ENCODE measurements around the gene MTUS2. TPM values are rescaled to one million over a fixed set of nuclear protein-coding genes. Genes with fewer than 3 reads are reported as not detected.

The MTUS2 gene
- total RNA-seq, 1 donor from 2014 or later = 0.90 TPM

- Mint-ChIP-seq H3K27me3 (ENCODE audit: unreplicated experiment) (peaks cover 9% of the 10 kb centered on the region), H3K9me3 (ENCODE audit: unreplicated experiment) (no peaks in the 10 kb centered on the region), H3K4me3 (ENCODE audit: unreplicated experiment) (no peak overlapping the region), H3K27ac (ENCODE audit: unreplicated experiment) (no peak overlapping the region), H3K36me3 (ENCODE audit: low read depth, unreplicated experiment) (peaks cover 8% of the 10 kb centered on the region), H3K4me1 (ENCODE audit: unreplicated experiment) (no peaks in the 10 kb centered on the region)
- TF ChIP-seq CTCF (IDR thresholded peaks at IDR 0.05; ENCODE audit: unreplicated experiment) = no peak
- DNase-seq (ENCODE audit: low spot score) = no peak
Measured at GRCh38 chr13:29028868-29029267, 208.7 kb downstream of the MTUS2 start.

DNA sequence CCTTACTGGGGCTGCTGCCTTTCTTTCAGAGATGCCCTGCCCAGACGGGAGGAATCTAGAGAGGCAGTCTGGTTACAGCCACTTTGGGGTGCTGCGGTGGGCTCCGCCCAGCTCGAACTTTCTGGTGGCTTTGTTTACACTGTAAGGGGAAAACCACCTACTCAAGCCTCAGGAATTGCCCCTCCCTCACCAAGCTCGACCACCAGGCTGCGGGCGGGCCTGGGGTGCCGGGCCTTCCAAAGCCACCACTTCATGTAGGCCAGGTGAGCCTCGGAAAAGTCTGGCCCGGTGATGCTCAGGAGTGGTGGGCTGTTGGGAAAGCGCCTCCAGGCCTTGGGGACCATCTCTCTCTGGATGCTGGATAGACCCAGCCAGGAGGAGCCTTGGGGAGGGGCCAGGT lies 218.6 kb downstream of the MTUS2 start:
- Mint-ChIP-seq H3K27me3 (ENCODE audit: unreplicated experiment) (peaks cover 2% of the 10 kb centered on the region), H3K36me3 (ENCODE audit: low read depth, unreplicated experiment) (no peaks in the 10 kb centered on the region), H3K4me3 (ENCODE audit: unreplicated experiment) (no peak overlapping the region), H3K27ac (ENCODE audit: unreplicated experiment) (no peak overlapping the region), H3K9me3 (ENCODE audit: unreplicated experiment) (no peaks in the 10 kb centered on the region), H3K4me1 (ENCODE audit: unreplicated experiment) (no peaks in the 10 kb centered on the region)
- DNase-seq (ENCODE audit: low spot score) = no peak
- TF ChIP-seq CTCF (IDR thresholded peaks at IDR 0.05; ENCODE audit: unreplicated experiment) = no peak

GRCh38 chr13:29039212-29039611 lies 219.1 kb downstream of the MTUS2 start:
- Mint-ChIP-seq H3K27me3 (ENCODE audit: unreplicated experiment) (peaks cover 2% of the 10 kb centered on the region), H3K36me3 (ENCODE audit: low read depth, unreplicated experiment) (no peaks in the 10 kb centered on the region), H3K27ac (ENCODE audit: unreplicated experiment) (no peak overlapping the region), H3K4me1 (ENCODE audit: unreplicated experiment) (no peaks in the 10 kb centered on the region), H3K9me3 (ENCODE audit: unreplicated experiment) (no peaks in the 10 kb centered on the region), H3K4me3 (ENCODE audit: unreplicated experiment) (no peak overlapping the region)
- no peak for DNase-seq (ENCODE audit: low spot score)
- no peak for TF ChIP-seq CTCF (IDR thresholded peaks at IDR 0.05; ENCODE audit: unreplicated experiment)

GRCh38 chr13:29046588-29046987 lies 226.4 kb downstream of the MTUS2 start:
- Mint-ChIP-seq H3K4me1 (ENCODE audit: unreplicated experiment) (peaks cover 6% of the 10 kb centered on the region), H3K36me3 (ENCODE audit: low read depth, unreplicated experiment) (no peaks in the 10 kb centered on the region), H3K27ac (ENCODE audit: unreplicated experiment) (no peak overlapping the region), H3K9me3 (ENCODE audit: unreplicated experiment) (no peaks in the 10 kb centered on the region), H3K27me3 (ENCODE audit: unreplicated experiment) (peaks cover 3% of the 10 kb centered on the region), H3K4me3 (ENCODE audit: unreplicated experiment) (no peak overlapping the region)
- no peak for TF ChIP-seq CTCF (IDR thresholded peaks at IDR 0.05; ENCODE audit: unreplicated experiment)
- no peak for DNase-seq (ENCODE audit: low spot score)

GRCh38 chr13:29049524-29049923 lies 229.4 kb downstream of the MTUS2 start:
- H3K9me3 Mint-ChIP-seq (ENCODE audit: unreplicated experiment) = no peaks in the 10 kb centered on the region
- no peak for TF ChIP-seq CTCF (IDR thresholded peaks at IDR 0.05; ENCODE audit: unreplicated experiment)
- no peak overlapping the region for H3K4me3 Mint-ChIP-seq (ENCODE audit: unreplicated experiment)
- no peak overlapping the region for H3K27ac Mint-ChIP-seq (ENCODE audit: unreplicated experiment)
- no peak for DNase-seq (ENCODE audit: low spot score)
- H3K4me1 Mint-ChIP-seq (ENCODE audit: unreplicated experiment) = peaks cover 6% of the 10 kb centered on the region
- H3K36me3 Mint-ChIP-seq (ENCODE audit: low read depth, unreplicated experiment) = no peaks in the 10 kb centered on the region
- peaks cover 1% of the 10 kb centered on the region for H3K27me3 Mint-ChIP-seq (ENCODE audit: unreplicated experiment)
